NCI-H146 treated with DMSO at 0.1 percent for 48 hours (cell line): ENCODE results near the gene ZSWIM4.

ENCODE experiments used
- DNase-seq: peaks from one replicate; lab custom pipeline; 2025; ENCODE audit not compliant: unreplicated experiment; lab: John Stamatoyannopoulos, UW

Gene ZSWIM4

DNA sequence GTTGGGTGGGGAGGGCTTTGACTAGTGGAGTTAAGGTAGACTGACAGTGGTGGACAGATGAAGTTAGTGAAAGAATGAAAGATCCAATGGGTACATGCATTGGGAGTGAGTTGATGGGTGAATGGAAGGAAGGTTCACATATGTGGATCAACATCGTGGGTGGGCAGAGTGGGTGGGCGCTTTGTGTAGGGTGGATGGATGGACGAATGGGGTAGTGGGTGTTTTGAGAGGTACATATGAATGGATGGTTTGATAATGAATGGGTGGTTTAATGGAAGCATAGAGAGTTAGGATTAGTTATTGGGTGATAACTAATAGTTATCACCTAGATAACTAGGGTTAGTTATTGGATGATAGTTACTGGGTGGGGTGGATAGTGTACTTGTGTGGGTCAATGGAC lies 11.5 kb downstream of the ZSWIM4 start:
- no peak for DNase-seq

DNA sequence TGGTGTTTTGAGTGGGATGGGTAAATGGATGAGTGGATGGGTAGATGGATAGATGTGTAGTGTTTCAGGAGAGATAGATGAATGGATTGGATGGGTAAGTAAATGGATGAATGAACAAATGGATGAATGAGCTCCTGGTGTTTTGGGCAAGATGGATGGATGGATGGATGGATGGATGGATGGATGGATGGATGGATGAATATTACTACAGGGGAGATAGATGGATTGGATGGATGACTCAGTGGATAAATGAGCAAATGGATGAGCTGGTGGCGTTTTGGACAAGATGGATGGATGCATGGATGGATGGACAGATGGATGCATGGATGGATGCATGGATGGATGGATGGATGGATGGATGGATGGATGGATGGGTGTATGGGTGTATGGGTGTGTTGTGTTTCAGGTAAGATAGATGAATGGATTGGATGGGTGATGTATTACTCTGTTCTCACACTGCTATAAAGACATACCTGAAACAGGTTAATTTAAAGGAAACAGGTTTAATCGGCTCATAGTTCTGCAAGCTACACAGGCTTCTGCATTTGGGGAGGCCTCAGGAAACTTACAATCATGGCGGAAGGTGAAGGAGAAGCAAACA lies 12.3 kb downstream of the ZSWIM4 start:
- no peak for DNase-seq

DNA sequence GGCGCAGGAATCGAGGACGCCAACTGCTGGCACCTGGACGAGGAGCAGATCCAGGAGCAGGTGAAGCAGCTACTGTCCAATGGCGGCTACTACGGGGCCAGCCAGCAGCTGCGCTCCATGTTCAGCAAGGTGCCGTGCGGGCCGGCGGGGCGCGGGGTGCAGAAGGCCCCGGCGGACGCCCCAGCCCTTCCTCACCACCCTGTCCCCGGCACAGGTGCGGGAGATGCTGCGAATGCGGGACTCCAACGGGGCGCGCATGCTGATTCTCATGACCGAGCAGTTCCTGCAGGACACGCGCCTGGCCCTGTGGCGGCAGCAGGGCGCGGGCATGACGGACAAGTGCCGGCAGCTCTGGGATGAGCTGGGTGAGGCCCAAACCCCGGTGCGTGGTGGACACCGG lies 13.6 kb downstream of the ZSWIM4 start:
- DNase-seq, result no peak

DNA sequence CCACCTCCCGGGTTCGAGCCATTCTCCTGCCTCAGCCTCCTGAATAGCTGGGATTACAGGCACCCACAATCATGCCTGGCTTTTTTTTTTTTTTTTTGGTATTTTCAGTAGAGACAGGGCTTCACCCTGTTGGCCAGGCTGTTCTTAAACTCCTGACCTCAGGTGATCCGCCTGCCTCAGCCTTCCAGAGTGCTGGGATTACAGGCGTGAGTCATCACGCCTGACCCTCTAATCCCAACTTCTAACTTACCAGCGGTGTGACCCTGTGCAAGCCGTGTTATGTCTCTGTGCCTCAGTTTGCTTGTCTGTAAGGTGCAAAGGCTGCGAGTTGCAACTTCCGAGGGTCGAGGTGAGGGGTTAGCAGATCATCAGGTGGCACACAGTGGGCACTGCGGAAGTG lies 17.3 kb downstream of the ZSWIM4 start:
- no peak for DNase-seq

DNA sequence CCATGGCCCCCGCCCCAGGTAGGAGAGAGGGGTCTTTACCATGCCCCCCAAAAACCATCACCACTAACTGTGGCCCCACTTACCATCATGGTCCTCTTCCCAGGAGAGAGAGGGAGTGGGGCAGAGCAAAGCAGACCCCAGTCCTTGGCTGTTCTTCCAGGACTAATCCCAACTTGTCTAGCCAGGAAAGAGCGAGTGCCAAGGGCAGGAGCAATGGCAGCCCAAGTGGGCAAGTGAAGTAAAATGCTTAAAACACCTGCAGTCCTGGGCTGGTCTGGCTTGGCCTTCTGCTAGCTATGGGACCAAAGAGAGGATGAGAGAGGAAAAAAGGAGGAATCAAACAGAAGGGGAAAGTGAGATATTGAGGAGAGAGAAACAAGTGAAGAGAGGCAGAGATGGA lies 17.9 kb downstream of the ZSWIM4 start:
- no peak for DNase-seq

DNA sequence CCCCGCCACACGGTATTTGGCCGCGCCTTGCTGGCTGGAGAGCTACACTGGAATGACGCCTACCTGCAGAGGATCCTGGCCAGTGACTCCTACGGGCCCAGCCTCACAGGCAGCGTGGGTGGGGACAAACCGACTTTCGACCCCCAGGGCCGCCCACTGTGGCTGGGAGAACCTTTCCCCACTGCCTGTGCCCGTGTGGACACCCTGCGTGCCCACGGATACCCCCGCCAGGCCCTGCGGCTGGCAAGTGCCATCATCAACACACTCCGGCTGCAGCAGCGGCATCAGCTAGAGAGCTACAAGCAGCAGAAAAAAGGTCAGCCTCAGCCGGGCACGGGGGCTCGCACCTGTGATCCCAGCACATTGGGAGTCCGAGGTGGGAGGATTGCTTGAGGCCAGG lies 19.3 kb downstream of the ZSWIM4 start:
- no peak for DNase-seq

DNA sequence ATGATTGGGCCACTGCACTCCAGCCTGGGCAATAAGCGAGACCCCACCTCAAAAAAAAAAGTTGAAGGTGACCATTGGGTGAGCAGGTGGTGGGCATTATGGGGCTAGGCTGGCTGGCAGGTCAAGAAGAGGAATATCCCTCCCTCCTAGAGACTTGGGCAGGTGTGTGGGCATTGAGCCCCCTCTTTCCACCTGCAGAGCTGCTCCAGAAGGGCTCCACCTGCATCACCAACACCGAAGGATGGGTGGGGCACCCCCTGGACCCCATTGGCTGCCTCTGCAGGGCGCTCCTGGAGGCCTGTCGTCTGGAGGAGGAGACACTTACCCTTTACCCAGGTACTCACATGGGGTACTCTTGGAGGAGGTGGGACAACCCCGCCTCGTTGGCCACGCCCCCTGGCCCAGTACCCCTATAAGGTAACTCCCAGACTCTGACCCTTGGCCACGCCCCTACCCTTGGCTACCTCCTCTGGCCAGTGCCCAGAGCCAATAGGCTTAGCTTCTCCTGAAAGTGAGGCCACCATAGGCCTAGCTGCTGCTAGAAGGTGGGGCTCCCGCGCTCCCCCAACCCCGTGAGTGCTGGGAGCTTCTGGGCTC lies 21.9 kb downstream of the ZSWIM4 start:
- peak; percentile 88 for DNase-seq

DNA sequence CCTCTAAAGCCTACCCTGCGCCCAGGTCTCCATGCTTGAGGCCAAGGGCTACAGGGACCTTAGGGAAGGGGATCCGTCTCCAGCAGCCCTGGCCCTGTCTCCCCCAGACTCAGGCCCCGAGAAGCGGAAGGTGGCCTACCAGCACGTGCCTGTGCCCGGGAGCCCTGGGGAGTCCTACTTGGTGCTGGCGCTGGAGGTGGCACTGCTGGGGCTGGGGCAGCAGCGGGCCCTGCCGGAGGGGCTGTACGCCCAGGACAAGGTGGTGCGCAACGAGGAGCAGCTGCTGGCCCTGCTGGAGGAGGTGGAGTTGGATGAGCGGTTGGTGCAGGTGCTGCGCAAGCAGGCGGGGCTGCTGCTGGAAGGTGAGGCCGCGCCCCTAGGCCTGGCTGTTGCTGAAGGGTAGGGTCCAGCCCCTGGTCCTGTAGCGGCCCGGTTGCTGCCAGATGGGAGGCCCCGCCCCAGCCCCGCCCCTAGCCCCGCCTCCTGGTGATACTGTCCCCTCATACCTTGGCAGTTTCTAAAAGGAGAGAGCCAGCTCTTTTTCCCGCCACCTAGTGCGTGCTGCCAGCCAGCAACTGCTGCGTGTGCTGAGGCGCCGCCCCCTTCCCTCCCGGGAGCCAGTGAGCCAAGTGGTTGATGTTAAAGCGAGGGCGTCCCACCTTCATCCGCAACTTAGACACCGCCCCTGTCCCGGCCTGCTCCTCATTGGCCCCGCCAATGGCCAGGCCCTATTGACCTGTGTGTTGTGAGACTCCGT lies 22.6 kb downstream of the ZSWIM4 start:
- DNase-seq, result peak; percentile 100

DNA sequence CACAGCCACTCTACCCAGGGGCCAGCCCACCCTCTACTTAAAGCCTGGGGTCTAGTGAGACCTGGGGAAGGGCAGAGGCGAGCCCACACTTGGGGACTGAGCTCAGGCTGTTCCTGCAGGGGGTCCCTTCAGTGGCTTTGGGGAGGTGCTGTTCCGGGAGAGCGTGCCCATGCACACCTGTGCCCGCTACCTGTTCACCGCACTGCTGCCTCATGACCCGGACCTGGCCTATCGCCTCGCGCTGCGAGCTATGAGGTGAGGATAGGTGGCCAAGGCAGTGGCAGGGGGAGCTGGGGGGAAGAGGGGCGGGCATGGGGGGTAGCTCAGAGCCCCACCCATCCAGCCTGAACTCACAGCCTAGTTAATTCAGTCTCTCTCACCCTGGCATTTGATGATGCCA lies 24.0 kb downstream of the ZSWIM4 start:
- no peak for DNase-seq

DNA sequence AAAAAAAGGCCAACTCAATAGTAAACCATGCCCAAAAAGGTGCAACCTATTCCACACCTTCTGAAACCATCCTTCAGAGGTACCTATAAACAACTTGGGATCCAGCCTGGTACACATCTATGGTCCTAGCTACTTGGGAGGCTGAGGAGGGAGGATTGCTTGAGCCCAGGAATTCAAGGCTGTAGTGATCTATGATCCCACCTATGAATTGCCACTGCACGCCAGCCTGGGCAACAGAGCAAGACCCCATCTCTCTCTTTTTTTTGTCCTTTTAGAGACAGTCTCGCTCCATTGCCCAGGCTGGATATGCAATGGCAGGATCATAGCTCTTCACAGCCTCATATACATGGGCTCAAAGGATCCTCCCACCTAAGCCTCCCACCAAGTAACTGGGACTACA lies 26.0 kb downstream of the ZSWIM4 start:
- no peak for DNase-seq

DNA sequence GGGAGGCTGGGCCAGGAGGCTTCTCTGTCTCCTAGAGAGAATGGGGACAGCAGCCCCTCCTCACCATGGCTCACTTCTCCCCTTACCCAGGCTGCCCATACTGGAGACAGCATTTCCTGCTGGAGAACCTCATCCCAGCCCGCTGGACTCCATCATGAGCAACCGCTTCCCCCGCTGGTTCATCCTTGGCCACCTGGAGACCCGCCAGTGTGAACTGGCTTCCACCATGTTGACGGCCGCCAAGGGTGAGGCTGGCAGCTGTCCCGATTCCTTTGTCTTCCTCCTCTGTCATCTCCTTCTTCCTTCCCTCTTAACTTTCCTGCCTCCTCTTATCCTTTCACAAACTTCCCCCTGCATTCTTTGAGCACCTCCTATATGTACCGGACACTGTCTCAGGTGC lies 28.0 kb downstream of the ZSWIM4 start:
- DNase-seq, result no peak

DNA sequence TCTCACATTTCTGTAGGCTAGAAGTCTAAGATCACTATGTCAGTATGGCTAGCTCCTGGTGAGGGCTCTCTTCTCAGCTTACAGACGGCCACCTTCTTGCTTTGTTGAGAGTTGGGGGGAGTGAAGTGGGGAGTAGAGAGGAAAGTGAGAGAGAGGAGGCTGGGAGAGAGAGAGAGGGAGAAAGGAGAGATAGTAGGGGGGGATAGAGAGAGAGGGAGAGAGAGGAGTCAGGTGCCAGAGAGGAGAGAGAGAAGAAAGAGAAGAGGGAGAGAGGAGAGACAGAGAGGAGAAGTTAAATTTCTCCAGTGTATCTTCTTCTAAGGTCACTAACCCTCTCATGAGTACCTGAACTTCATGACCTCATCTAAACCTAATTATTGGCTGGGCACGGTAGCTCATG lies 28.7 kb downstream of the ZSWIM4 start:
- no peak for DNase-seq

DNA sequence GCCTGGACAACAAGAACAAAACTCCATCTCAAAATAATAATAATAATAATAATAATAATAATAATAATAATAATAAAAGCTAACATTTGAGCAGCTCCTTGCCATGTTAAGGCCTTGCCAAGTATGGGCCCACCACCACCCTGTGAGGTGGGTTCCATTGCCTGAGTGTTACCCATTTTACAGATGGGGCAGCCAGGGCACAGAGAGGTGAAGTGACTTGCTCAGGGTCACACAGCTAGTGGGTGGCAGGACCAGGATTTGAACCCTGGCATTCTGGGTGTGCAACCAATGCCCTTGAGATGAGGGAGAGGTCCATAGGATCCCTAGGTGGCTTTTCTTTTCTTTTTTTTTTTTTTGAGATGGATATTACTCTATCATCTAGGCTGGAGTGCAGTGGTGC lies 29.5 kb downstream of the ZSWIM4 start:
- no peak for DNase-seq

DNA sequence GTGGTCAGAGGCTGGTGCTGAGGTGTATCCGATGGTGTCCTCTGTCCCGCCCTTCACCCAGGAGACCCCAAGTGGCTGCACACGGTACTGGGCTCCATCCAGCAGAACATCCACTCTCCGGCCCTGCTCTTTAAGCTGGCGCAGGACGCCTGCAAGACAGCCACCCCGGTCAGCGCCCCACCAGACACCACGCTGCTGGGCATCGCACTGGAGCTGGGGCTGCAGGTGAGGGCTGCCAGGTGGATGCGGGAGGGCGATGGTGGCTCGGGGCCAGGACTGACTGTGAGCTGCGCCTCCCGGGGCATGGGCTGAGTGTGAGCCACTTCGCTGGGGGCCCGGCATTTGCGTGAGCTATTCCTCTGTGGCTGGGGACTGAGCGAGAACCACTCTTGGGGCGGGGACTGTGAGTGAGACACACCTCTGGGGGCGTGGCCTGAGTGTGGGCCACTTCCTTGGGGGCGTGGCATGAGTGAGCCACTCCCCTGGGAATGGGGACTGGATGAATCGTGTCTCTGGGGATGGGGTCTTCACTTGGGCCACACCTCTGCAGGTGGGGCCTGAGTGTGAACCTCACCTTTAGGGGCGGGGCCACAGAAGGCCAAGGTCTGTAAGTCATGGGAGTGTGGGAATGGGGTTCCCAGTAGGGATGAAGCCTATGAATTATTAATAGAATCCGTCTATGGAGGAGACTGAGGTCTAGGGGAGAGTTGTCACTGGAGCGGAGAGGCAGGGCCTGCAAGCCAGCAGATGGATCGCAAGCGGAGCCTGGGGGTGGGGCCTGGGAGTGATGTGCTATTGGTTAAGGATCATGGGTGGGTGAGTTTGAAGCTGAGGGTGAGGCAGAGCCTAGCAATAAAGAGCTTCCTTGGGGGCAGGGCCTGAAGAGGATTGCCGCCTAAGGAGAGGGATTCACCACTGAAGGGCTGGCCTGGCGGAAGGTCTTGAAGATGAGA lies 30.5 kb downstream of the ZSWIM4 start:
- DNase-seq, result no peak

DNA sequence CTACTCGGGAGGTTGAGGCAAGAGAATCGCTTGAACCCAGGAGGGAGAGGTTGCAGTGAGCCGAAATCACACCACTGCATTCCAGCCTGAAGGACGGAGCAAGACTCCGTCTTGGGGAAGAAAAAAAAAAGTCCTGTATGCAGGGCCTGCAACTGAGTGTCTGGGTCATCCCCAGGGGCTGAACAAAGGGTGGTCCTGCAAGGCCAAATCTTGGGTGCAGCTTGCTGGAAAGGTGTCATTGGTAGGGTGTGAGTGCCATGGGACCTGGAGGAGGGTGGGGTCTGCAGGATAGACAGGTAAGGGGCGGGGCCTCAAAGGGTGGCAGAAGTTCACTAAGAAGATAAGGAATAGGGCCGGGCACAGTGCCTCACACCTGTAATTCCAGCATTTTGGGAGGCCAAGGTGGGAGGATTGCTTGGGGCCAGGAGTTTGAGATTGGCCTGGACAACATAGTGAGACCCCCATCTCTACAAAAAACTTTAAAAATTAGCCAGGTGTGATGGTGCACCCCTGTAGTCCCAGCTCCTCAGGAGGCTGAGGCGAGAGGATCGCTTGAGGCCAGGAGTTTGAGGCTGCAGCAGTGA lies 31.5 kb downstream of the ZSWIM4 start:
- DNase-seq, result no peak

DNA sequence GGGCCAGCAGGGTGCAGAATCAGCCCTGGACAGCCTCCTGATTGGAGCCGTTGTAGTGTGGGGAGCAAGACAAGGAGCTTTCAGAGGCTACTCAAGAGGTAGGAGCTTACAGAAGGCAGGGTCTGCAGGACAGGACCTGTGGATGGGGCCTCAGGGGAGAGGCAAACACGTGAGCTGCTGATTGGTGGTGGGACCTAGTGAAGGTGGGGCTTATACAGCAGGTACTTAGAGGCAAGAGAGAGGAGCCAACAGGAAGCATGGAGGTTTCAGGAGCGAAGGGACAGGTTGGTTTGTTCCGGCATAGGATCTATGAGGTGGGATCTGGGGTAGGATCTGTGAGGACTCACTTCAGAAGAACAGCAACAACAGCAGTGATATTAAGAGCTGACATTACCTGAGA lies 32.4 kb downstream of the ZSWIM4 start:
- DNase-seq, result no peak

DNA sequence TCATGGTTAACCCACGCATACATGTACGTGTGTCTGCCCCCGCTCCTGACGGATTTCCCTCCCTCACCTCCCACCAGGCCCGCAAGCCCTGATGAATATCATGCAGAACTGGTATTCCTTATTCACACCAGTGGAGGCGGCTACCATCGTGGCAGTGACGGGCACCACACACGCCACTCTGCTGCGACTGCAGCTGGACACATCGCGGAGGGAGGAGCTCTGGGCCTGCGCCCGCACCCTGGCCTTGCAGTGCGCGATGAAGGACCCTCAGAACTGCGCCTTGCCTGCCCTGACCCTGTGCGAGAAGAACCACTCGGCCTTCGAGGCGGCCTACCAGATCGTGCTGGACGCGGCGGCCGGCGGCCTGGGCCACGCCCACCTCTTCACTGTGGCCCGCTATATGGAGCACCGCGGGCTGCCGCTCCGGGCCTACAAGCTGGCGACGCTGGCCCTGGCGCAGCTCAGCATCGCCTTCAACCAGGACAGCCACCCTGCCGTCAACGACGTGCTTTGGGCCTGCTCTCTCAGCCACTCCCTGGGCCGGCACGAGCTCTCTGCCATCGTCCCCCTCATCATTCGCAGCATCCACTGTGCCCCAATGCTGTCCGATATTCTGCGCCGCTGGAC lies 35.0 kb downstream of the ZSWIM4 start:
- no peak for DNase-seq

DNA sequence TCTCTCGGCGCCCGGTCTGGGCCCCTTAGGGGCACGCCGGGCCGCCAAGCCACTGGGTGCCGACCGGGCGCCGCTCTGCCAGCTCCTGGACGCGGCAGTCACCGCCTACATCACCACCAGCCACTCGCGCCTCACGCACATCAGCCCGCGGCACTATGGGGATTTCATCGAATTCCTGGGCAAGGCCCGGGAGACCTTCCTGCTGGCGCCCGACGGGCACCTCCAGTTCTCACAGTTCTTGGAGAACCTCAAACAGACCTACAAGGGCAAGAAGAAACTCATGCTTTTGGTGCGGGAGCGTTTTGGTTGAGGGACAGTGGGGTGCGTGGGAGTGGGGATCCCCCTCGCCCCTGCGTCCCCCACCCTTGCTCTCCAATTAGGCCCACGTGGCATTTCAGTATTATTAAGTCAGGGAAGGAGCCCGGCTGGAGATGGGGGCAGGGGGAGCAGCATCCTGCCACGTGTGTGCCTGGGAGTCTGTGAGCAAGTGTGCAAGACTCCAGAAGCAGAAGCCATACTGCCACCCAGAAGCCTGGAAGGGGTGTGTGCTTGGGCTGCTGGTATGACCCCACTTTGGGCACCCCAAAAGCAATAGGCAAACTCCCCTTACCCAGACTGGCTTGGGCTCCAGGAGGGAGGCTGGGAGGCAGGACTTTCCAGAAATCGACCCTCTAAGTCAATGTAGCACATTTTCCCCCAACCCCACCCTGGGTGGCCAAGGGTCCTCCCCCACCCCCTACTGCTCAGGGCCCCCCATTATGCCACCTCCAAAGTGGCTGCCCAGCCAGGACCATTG lies 35.7 kb downstream of the ZSWIM4 start:
- DNase-seq, result no peak

DNA sequence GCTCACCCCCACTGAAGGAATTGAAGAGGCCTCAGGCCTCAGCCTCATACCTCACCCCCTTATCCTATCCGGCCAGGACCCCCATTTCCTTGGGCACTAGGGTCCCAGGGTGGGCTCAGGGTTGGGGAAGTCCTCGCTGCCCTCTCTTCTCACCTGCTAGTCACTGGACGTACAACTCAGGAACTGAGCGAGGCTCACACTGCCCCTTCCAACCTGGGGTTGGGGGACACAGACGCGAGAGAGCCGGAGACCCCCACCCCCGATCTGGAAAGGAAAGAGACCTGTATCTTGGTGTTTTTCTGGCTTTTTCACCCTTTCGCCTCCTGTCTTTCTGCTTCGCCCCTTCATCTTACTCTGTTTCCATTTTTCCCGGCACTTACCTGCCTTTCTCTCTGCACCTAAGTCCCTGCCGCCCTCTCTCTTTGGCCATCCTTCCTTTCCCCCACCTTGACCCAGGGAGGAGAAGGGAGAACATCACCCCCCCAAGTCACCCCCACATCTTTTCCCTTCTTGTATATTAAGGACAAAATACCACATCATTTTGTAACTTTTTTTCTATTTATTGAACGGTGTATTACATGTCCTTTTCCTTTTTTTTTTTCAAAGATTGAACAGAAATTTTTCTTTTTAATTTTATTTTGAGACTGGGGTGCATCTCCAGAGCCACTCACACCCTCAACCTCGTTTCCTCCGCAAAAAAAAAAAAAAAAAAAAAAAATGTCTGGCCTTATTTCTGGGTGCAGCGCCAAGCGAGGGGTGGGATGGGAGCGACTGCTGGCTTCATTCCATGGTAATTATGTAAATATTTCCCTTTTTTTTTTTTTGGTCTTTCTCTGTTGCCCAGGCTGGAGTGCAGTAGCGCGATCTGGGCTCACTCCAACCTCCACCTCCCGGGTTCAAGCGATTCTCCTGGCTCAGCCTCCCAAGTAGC lies 36.6 kb downstream of the ZSWIM4 start:
- no peak for DNase-seq
